H9 (cell line): Measurements from ENCODE around the gene TBC1D9B. TPM values are rescaled to one million over a fixed set of nuclear protein-coding genes. Genes with fewer than 3 reads are reported as not detected.

Source experiments
- DNase-seq: peaks from one replicate; pipeline ENCODE4 v3.0.0-alpha.2; 2017
- H2AFZ ChIP-seq: one replicate; pipeline ENCODE4 v1.6.1; 2013; ENCODE audit warnings: mild to moderate bottlenecking, low read length, control low read depth, moderate library complexity
- H2AK5ac ChIP-seq: 2 replicates; pipeline ENCODE4 v1.6.1; 2013; ENCODE audit warnings: low read length, control low read depth, mixed read lengths; ENCODE audit not compliant: insufficient read length
- H2BK120ac ChIP-seq: one replicate; pipeline ENCODE4 v1.6.1; 2013; ENCODE audit warnings: low read depth, mild to moderate bottlenecking, low read length, control low read depth, inconsistent platforms; ENCODE audit not compliant: poor library complexity, severe bottlenecking
- H2BK12ac ChIP-seq: 2 replicates; pipeline ENCODE4 v1.6.1; 2013; ENCODE audit warnings: low read length, control low read depth, mixed read lengths, low read depth; ENCODE audit not compliant: insufficient read length
- H2BK15ac ChIP-seq: 2 replicates; pipeline ENCODE4 v1.6.1; 2013; ENCODE audit warnings: low read depth, low read length, control low read depth
- H2BK20ac ChIP-seq: one replicate; pipeline ENCODE4 v1.6.1; 2013; ENCODE audit warnings: low read depth, mild to moderate bottlenecking, low read length, control low read depth, inconsistent platforms; ENCODE audit not compliant: poor library complexity, severe bottlenecking
- H2BK5ac ChIP-seq: 2 replicates; pipeline ENCODE4 v1.6.1; 2013; ENCODE audit warnings: low read length, control low read depth, mixed read lengths; ENCODE audit not compliant: insufficient read length
- H3K14ac ChIP-seq: 2 replicates; pipeline ENCODE4 v1.6.1; 2013; ENCODE audit warnings: low read length, control low read depth; ENCODE audit not compliant: insufficient read depth
- H3K18ac ChIP-seq: 2 replicates; pipeline ENCODE4 v1.6.1; 2013; ENCODE audit warnings: low read depth, mild to moderate bottlenecking, mixed read lengths, low read length, control low read depth; ENCODE audit not compliant: insufficient read length
- H3K23ac ChIP-seq: 2 replicates; pipeline ENCODE4 v1.6.1; 2013; ENCODE audit warnings: low read length, control low read depth, mixed read lengths, low read depth; ENCODE audit not compliant: insufficient read length
- H3K23me2 ChIP-seq: 2 replicates; pipeline ENCODE4 v1.6.1; 2013; ENCODE audit warnings: low read depth, mild to moderate bottlenecking, mixed read lengths, low read length, control low read depth; ENCODE audit not compliant: insufficient read length, poor library complexity, severe bottlenecking
- H3K27ac ChIP-seq: 2 replicates; pipeline ENCODE4 v1.5.1; 2013; ENCODE audit warnings: low read length, control low read depth, mixed read lengths, low read depth; ENCODE audit not compliant: insufficient read length
- H3K27me3 ChIP-seq: 2 replicates; pipeline ENCODE4 v1.6.1; 2013; ENCODE audit warnings: low read length, control low read depth, inconsistent platforms; ENCODE audit not compliant: insufficient read depth
- H3K4ac ChIP-seq: 2 replicates; pipeline ENCODE4 v1.6.1; 2013; ENCODE audit warnings: low read depth, mild to moderate bottlenecking, control low read depth, inconsistent platforms, low read length, moderate library complexity
- H3K4me1 ChIP-seq: 2 replicates; pipeline ENCODE4 v1.6.1; 2013; ENCODE audit warnings: low read length, control low read depth, inconsistent platforms; ENCODE audit not compliant: insufficient read depth
- H3K4me2 ChIP-seq: 2 replicates; pipeline ENCODE4 v1.6.1; 2013; ENCODE audit warnings: low read length, control low read depth, mixed read lengths; ENCODE audit not compliant: insufficient read length, insufficient read depth
- H3K56ac ChIP-seq: 2 replicates; pipeline ENCODE4 v1.6.1; 2013; ENCODE audit warnings: low read depth, mild to moderate bottlenecking, mixed read lengths, low read length, control low read depth; ENCODE audit not compliant: insufficient read length
- H3K79me1 ChIP-seq: 2 replicates; pipeline ENCODE4 v1.6.1; 2013; ENCODE audit warnings: low read depth, mild to moderate bottlenecking, moderate library complexity, low read length, control low read depth, inconsistent platforms; ENCODE audit not compliant: insufficient read depth, poor library complexity, severe bottlenecking
- H3K79me2 ChIP-seq: 2 replicates; pipeline ENCODE4 v1.6.1; 2013; ENCODE audit warnings: low read length, control low read depth, inconsistent platforms; ENCODE audit not compliant: insufficient read depth
- H3K9ac ChIP-seq: 2 replicates; pipeline ENCODE4 v1.6.1; 2013; ENCODE audit warnings: low read length, control low read depth, mixed read lengths; ENCODE audit not compliant: insufficient read length; ENCODE audit errors: extremely low read depth
- H3K9me3 ChIP-seq: one replicate; pipeline ENCODE4 v1.6.1; 2013; ENCODE audit warnings: low read depth, low read length, inconsistent platforms; ENCODE audit not compliant: control insufficient read depth
- H3T11ph ChIP-seq: one replicate; pipeline ENCODE4 v1.6.1; 2013; ENCODE audit warnings: mild to moderate bottlenecking, low read length, control low read depth, inconsistent platforms
- H4K20me1 ChIP-seq: one replicate; pipeline ENCODE4 v1.6.1; 2013; ENCODE audit not compliant: control insufficient read depth, insufficient read length, insufficient read depth
- H4K5ac ChIP-seq: 2 replicates; pipeline ENCODE4 v1.6.1; 2013; ENCODE audit warnings: low read depth, mild to moderate bottlenecking, mixed read lengths, low read length, control low read depth; ENCODE audit not compliant: insufficient read length
- H4K8ac ChIP-seq: replicated peaks from 2 replicates; pipeline ENCODE4 v1.6.1; 2013; ENCODE audit warnings: low read length, control low read depth, mixed read lengths, low read depth; ENCODE audit not compliant: insufficient read length
- H4K91ac ChIP-seq: 2 replicates; pipeline ENCODE4 v1.6.1; 2013; ENCODE audit warnings: low read depth, mild to moderate bottlenecking, moderate library complexity, mixed read lengths, low read length, control low read depth; ENCODE audit not compliant: insufficient read length
- H3K27ac Mint-ChIP-seq, 3 experiments: 2 replicates in 2 of 3; 3 replicates in 1 of 3; pipeline ENCODE4 v1.8.0; 2020 to 2021; ENCODE audit warnings: mixed read lengths in 3 of 3, mild to moderate bottlenecking in 1 of 3, moderate library complexity in 1 of 3
- H3K27me3 Mint-ChIP-seq: 2 replicates; pipeline ENCODE4 v1.8.0; 2021; ENCODE audit warnings: low read depth, mild to moderate bottlenecking, moderate library complexity, mixed read lengths
- H3K36me3 Mint-ChIP-seq, 3 experiments: 2 replicates in 2 of 3; 3 replicates in 1 of 3; pipeline ENCODE4 v1.8.0; 2020 to 2021; ENCODE audit warnings: low read depth in 3 of 3, mixed read lengths in 3 of 3; ENCODE audit not compliant: insufficient read depth in 1 of 3
- H3K4me1 Mint-ChIP-seq, 2 experiments: 2 replicates each; pipeline ENCODE4 v1.8.0; 2020; ENCODE audit warnings: mixed read lengths in 2 of 2
- H3K4me3 Mint-ChIP-seq, 2 experiments: 2 replicates in 1 of 2; 3 replicates in 1 of 2; pipeline ENCODE4 v1.8.0; 2020 to 2021; ENCODE audit warnings: mild to moderate bottlenecking in 2 of 2, mixed read lengths in 2 of 2, moderate library complexity in 1 of 2
- H3K9me3 Mint-ChIP-seq, 2 experiments: 2 replicates in 1 of 2; 3 replicates in 1 of 2; pipeline ENCODE4 v1.8.0; 2020; ENCODE audit warnings: mild to moderate bottlenecking in 2 of 2, mixed read lengths in 2 of 2, moderate library complexity in 1 of 2
- CTCF ChIP-seq: fragments of 200-600 bp; sonication (generic); conservative IDR thresholded peaks from 3 replicates; pipeline ENCODE4 v1.8.0; 2021; ENCODE audit warnings: antibody characterized with exemption, mild to moderate bottlenecking
- WGBS: extraction: QIAGEN DNeasy Blood & Tissue Kit; methylation state at CpG from one replicate; pipeline ENCODE4 v1.1.7; 2013; ENCODE audit warnings: missing lambda C conversion rate, low lambda C conversion rate, mixed read lengths; ENCODE audit not compliant: insufficient read length; ENCODE audit errors: extremely low coverage; 5-methylcytosine and 5-hydroxymethylcytosine counted together
- total RNA-seq: library from RNA; stranded (reverse); gene quantifications from 2 replicates; pipeline ENCODE4 v1.2.1, GENCODE V29; 2021

The TBC1D9B gene
- total RNA-seq, 1 experiment from 2014 or later: 62.1 TPM

DNA sequence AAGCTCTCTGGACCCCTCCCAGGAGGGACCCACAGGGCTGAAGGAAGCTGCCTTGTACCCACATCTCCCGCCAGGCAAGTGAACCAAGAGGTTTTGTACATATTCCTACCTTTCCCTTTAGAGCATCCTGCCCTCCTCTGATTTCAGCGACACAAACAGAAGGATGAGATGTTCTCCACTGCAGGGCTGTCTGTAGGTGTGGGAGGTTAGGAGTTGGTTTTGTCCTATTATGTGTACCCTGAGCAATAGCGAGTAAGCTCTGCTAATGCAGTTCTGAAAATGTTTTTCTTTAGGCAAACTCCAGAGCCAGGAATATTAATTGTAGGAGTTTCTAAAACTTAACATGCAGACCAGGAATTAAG lies 74.0 kb downstream of the TBC1D9B start:
- H2BK15ac ChIP-seq: no peak overlapping the region
- H3K4me1 ChIP-seq: peaks cover 8% of the 10 kb centered on the region; the same call in 1 of the 2 replicates
- H2BK20ac ChIP-seq: no peak overlapping the region
- Mint-ChIP-seq H3K4me1 (peaks cover 12 to 13% of the 10 kb centered on the region in 2 experiments), H3K9me3 (peaks cover 5 to 14% of the 10 kb centered on the region in 2 experiments; a peak in 4 of 5 replicates), H3K4me3 (no peak overlapping the region), H3K36me3 (peaks cover 69 to 96% (median 90%) of the 10 kb centered on the region in 3 experiments), H3K27ac (peak overlapping the region in 1 of 3 experiments; percentile 74; a peak in 3 of 7 replicates), H3K27me3 (no peaks in the 10 kb centered on the region; the same call in 1 of the 2 replicates)
- no peak overlapping the region for H3K4me2 ChIP-seq
- no peak overlapping the region for H3K18ac ChIP-seq
- no peaks in the 10 kb centered on the region for H3K79me2 ChIP-seq
- H3K9ac ChIP-seq: no peak overlapping the region
- TF ChIP-seq CTCF: no peak
- no peaks in the 10 kb centered on the region for H3K9me3 ChIP-seq
- no peak overlapping the region for H3K27ac ChIP-seq
- no CpG with 5 or more reads among the region's 3 CpGs for WGBS
- no peak overlapping the region for H2AK5ac ChIP-seq
- no peaks in the 10 kb centered on the region for H3K23me2 ChIP-seq
- H2AFZ ChIP-seq: no peak overlapping the region
- no peaks in the 10 kb centered on the region for H4K20me1 ChIP-seq
- H4K5ac ChIP-seq: no peak overlapping the region
- no peak overlapping the region for H3T11ph ChIP-seq
- no peaks in the 10 kb centered on the region for H3K79me1 ChIP-seq
- H3K4ac ChIP-seq: no peak overlapping the region
- no peak overlapping the region for H4K91ac ChIP-seq
- no peak overlapping the region for H2BK120ac ChIP-seq
- H4K8ac ChIP-seq: no peak overlapping the region
- H3K56ac ChIP-seq: no peak overlapping the region
- no peak overlapping the region for H2BK5ac ChIP-seq
- H3K14ac ChIP-seq: no peak overlapping the region
- no peak overlapping the region for H2BK12ac ChIP-seq
- no peak for DNase-seq
- no peak overlapping the region for H3K23ac ChIP-seq
- H3K27me3 ChIP-seq: no peaks in the 10 kb centered on the region
